H1 (cell line): ENCODE data around the gene CHPF2. TPM values are rescaled to one million over a fixed set of nuclear protein-coding genes. Genes with fewer than 3 reads are reported as not detected.

Source experiments
- CTCF ChIA-PET: fragments of 300-600 bp; sonication (Branson Sonifier 250); formaldehyde crosslinking; loops from one replicate; lab custom pipeline; 2021; ENCODE audit not compliant: partially characterized antibody; lab: Charles Lee
- POLR2A ChIA-PET: fragments of 300-600 bp; sonication (Branson Sonifier 250); formaldehyde crosslinking; loops from one replicate; lab custom pipeline; 2021; ENCODE audit warnings: inconsistent platforms; ENCODE audit not compliant: partially characterized antibody; lab: Charles Lee
- DNase-seq, 2 experiments: peaks; one replicate each; pipeline versions ENCODE4 v3.0.0 to v3.0.0-alpha.2; 2010 to 2022; ENCODE audit warnings: low spot score in 2 of 2, low read depth in 1 of 2, mixed read lengths in 1 of 2
- FAIRE-seq: peaks from 2 replicates; lab custom pipeline; 2011; peaks lifted over from hg19 to GRCh38; lab: Jason Lieb, UNC
- H2AFZ ChIP-seq: 2 replicates; pipeline ENCODE4 v1.8.1; 2012; ENCODE audit warnings: low read length, inconsistent platforms
- H2AK5ac ChIP-seq: 2 replicates; pipeline ENCODE4 v1.6.1; 2013; ENCODE audit warnings: low read depth, low read length
- H2BK120ac ChIP-seq: replicated peaks from 2 replicates; pipeline ENCODE3; 2013; ENCODE audit warnings: low read depth, low read length, inconsistent platforms
- H2BK12ac ChIP-seq: 2 replicates; pipeline ENCODE4 v1.6.1; 2013; ENCODE audit warnings: low read depth, low read length
- H2BK15ac ChIP-seq: 2 replicates; pipeline ENCODE4 v1.6.1; 2013; ENCODE audit warnings: low read length
- H2BK20ac ChIP-seq: 2 replicates; pipeline ENCODE4 v1.6.1; 2013; ENCODE audit warnings: low read length
- H2BK5ac ChIP-seq: 2 replicates; pipeline ENCODE4 v1.6.1; 2013; ENCODE audit warnings: low read depth, low read length
- H3K14ac ChIP-seq: 2 replicates; pipeline ENCODE4 v1.6.1; 2013; ENCODE audit warnings: inconsistent platforms; ENCODE audit not compliant: insufficient read length
- H3K18ac ChIP-seq: 2 replicates; pipeline ENCODE4 v1.6.1; 2013; ENCODE audit warnings: low read length; ENCODE audit errors: extremely low read depth
- H3K23ac ChIP-seq: 2 replicates; pipeline ENCODE4 v1.6.1; 2013; ENCODE audit warnings: inconsistent platforms; ENCODE audit not compliant: insufficient read length
- H3K23me2 ChIP-seq: 2 replicates; pipeline ENCODE4 v1.6.1; 2013; ENCODE audit warnings: low read depth, low read length
- H3K27ac ChIP-seq: 2 replicates; pipeline ENCODE4 v1.6.1; 2011; ENCODE audit warnings: low read depth, low read length, inconsistent platforms
- H3K27me3 ChIP-seq, 4 experiments: replicated peaks in 1 of 4; 1 replicate in 1 of 4; 2 replicates in 3 of 4; pipeline versions ENCODE4 v1.6.1 to v1.8.1; 2011 to 2013; ENCODE audit warnings: low read length in 3 of 4, mild to moderate bottlenecking in 3 of 4, inconsistent platforms in 2 of 4, mixed read lengths in 2 of 4, moderate library complexity in 1 of 4; ENCODE audit not compliant: control insufficient read depth in 3 of 4, insufficient read depth in 3 of 4; ENCODE audit errors: extremely low read depth in 1 of 4
- H3K36me3 ChIP-seq, 4 experiments: 2 replicates each; pipeline versions ENCODE4 v1.6.1 to v1.8.1; 2011 to 2013; ENCODE audit warnings: mild to moderate bottlenecking in 4 of 4, low read length in 3 of 4, moderate library complexity in 2 of 4, control low read depth in 1 of 4, inconsistent platforms in 1 of 4; ENCODE audit not compliant: insufficient read depth in 4 of 4, control insufficient read depth in 2 of 4
- H3K4ac ChIP-seq: replicated peaks from 2 replicates; pipeline ENCODE3; 2013; ENCODE audit warnings: low read length, low read depth, mixed read lengths, inconsistent platforms; ENCODE audit not compliant: insufficient read length
- H3K4me1 ChIP-seq, 4 experiments: replicated peaks in 1 of 4; 1 replicate in 1 of 4; 2 replicates in 3 of 4; pipeline versions ENCODE4 v1.6.1 to v1.8.1; 2011 to 2013; ENCODE audit warnings: low read length in 3 of 4, inconsistent platforms in 2 of 4, mixed read lengths in 1 of 4; ENCODE audit not compliant: insufficient read depth in 4 of 4, control insufficient read depth in 3 of 4
- H3K4me2 ChIP-seq, 2 experiments: 2 replicates each; pipeline versions ENCODE4 v1.6.1 to v1.8.1; 2011 to 2013; ENCODE audit warnings: low read depth in 2 of 2, low read length in 2 of 2, control low read depth in 1 of 2, inconsistent platforms in 1 of 2, mild to moderate bottlenecking in 1 of 2; ENCODE audit not compliant: insufficient read depth in 1 of 2
- H3K4me3 ChIP-seq, 4 experiments: fragments of 200-600, 300-600 bp in 1 of 4; sonication (generic), shearing (Covaris generic), sonication (Bioruptor Twin) in 1 of 4; 2 replicates each; pipeline versions ENCODE4 v1.5.1 to v1.8.1; 2011 to 2016; ENCODE audit warnings: low read length in 4 of 4, low read depth in 3 of 4, control low read depth in 2 of 4, inconsistent platforms in 2 of 4, mild to moderate bottlenecking in 2 of 4, mixed read lengths in 1 of 4, moderate library complexity in 1 of 4; ENCODE audit not compliant: insufficient read depth in 2 of 4; ENCODE audit errors: extremely low read depth in 1 of 4
- H3K56ac ChIP-seq: replicated peaks from 2 replicates; pipeline ENCODE3; 2013; ENCODE audit warnings: low read depth, mild to moderate bottlenecking, mixed read lengths, low read length, inconsistent platforms; ENCODE audit not compliant: insufficient read length
- H3K79me1 ChIP-seq: 2 replicates; pipeline ENCODE4 v1.6.1; 2013; ENCODE audit warnings: low read depth, low read length, control low read depth
- H3K79me2 ChIP-seq, 2 experiments: 2 replicates each; pipeline versions ENCODE4 v1.6.1 to v1.8.1; 2012 to 2013; ENCODE audit warnings: low read length in 2 of 2, mild to moderate bottlenecking in 2 of 2, inconsistent platforms in 1 of 2; ENCODE audit not compliant: insufficient read depth in 2 of 2, control insufficient read depth in 1 of 2
- H3K9ac ChIP-seq, 4 experiments: replicated peaks in 1 of 4; 1 replicate in 1 of 4; 2 replicates in 3 of 4; pipeline versions ENCODE4 v1.6.1 to v1.8.1; 2011 to 2013; ENCODE audit warnings: low read depth in 3 of 4, low read length in 3 of 4, control low read depth in 2 of 4, mild to moderate bottlenecking in 2 of 4, moderate library complexity in 2 of 4, inconsistent platforms in 1 of 4; ENCODE audit errors: extremely low read depth in 1 of 4
- H3K9me3 ChIP-seq, 2 experiments: 2 replicates each; pipeline versions ENCODE4 v1.6.1 to v1.8.1; 2012 to 2013; ENCODE audit warnings: mild to moderate bottlenecking in 2 of 2, moderate library complexity in 2 of 2, control low read depth in 1 of 2, inconsistent platforms in 1 of 2, low read depth in 1 of 2, low read length in 1 of 2, mixed read lengths in 1 of 2; ENCODE audit not compliant: insufficient read depth in 2 of 2
- H4K20me1 ChIP-seq, 2 experiments: replicated peaks in 1 of 2; 2 replicates each; pipeline versions ENCODE3 to v1.8.1; 2011 to 2013; ENCODE audit warnings: inconsistent platforms in 2 of 2, low read length in 2 of 2, mild to moderate bottlenecking in 1 of 2; ENCODE audit not compliant: insufficient read depth in 2 of 2, control insufficient read depth in 1 of 2
- H4K5ac ChIP-seq: 2 replicates; pipeline ENCODE4 v1.6.1; 2013; ENCODE audit warnings: low read length, low read depth, mixed read lengths, inconsistent platforms; ENCODE audit not compliant: insufficient read length
- H4K8ac ChIP-seq: 2 replicates; pipeline ENCODE4 v1.8.0; 2013; ENCODE audit warnings: mild to moderate bottlenecking, moderate library complexity, low read length, inconsistent platforms; ENCODE audit not compliant: insufficient read depth; ENCODE audit errors: extremely low read depth
- H4K91ac ChIP-seq: replicated peaks from 2 replicates; pipeline ENCODE3; 2013; ENCODE audit warnings: low read length, mixed read lengths, inconsistent platforms; ENCODE audit not compliant: insufficient read length
- BRCA1 ChIP-seq: IDR thresholded peaks from 2 replicates; pipeline ENCODE4 v1.6.1; 2012; ENCODE audit warnings: low read depth, low read length, improper control_type of control experiment
- CTBP2 ChIP-seq: IDR thresholded peaks from 2 replicates; pipeline ENCODE4 v1.7.0; 2011; ENCODE audit warnings: borderline replicate concordance, mild to moderate bottlenecking, moderate library complexity, mixed read lengths, low read length; ENCODE audit not compliant: insufficient read depth, insufficient read length
- EZH2 ChIP-seq: fragments of 200-600 bp; sonication (generic); IDR thresholded peaks from 2 replicates; pipeline ENCODE4 v1.7.1; 2012; ENCODE audit warnings: low read depth, mild to moderate bottlenecking, moderate library complexity, low read length, inconsistent platforms; ENCODE audit not compliant: severe bottlenecking
- KDM4A ChIP-seq: IDR thresholded peaks from one replicate; pipeline ENCODE4 v1.7.1; 2012; ENCODE audit warnings: low read depth, mild to moderate bottlenecking, moderate library complexity, low read length, inconsistent platforms; ENCODE audit not compliant: severe bottlenecking
- KDM5A ChIP-seq: fragments of 200-600 bp; IDR thresholded peaks from 2 replicates; pipeline ENCODE4 v1.7.1; 2012; ENCODE audit warnings: mild to moderate bottlenecking, low read length, inconsistent platforms, mixed read lengths
- NANOG ChIP-seq: IDR thresholded peaks from 2 replicates; pipeline ENCODE4 v1.6.1; 2011; ENCODE audit warnings: low read length, low read depth, mild to moderate bottlenecking, inconsistent platforms; ENCODE audit not compliant: insufficient read depth, poor library complexity, severe bottlenecking
- RBBP5 ChIP-seq: IDR thresholded peaks from 2 replicates; pipeline ENCODE4 v1.7.1; 2012; ENCODE audit warnings: low read depth, mild to moderate bottlenecking, inconsistent platforms, low read length, moderate library complexity, borderline replicate concordance
- SAP30 ChIP-seq: fragments of 300-600 bp; sonication (generic); IDR thresholded peaks from 2 replicates; pipeline ENCODE4 v1.7.1; 2012; ENCODE audit warnings: low read length, moderate library complexity, mild to moderate bottlenecking, inconsistent platforms; ENCODE audit not compliant: insufficient read depth, insufficient replicate concordance
- SIN3A ChIP-seq, 2 experiments: IDR thresholded peaks in 1 of 2; conservative IDR thresholded peaks in 1 of 2; 2 replicates each; pipeline ENCODE4 v1.6.1; 2011 to 2012; ENCODE audit warnings: low read length in 2 of 2, improper control_type of control experiment in 1 of 2, low read depth in 1 of 2, mild to moderate bottlenecking in 1 of 2
- SUZ12 ChIP-seq: fragments of 200-600 bp; sonication (generic); IDR thresholded peaks from 2 replicates; pipeline ENCODE4 v1.6.1; 2012; ENCODE audit warnings: mild to moderate bottlenecking, inconsistent platforms, low read length, moderate library complexity, mixed read lengths
- WGBS, 2 experiments: shearing (Covaris generic) in 1 of 2; methylation state at CpG; one replicate each; pipeline versions ENCODE4 v1.1.6 to v1.1.7; 2013 to 2015; ENCODE audit warnings: low lambda C conversion rate in 2 of 2, mixed read lengths in 2 of 2, inconsistent platforms in 1 of 2, low coverage in 1 of 2, missing lambda C conversion rate in 1 of 2; ENCODE audit not compliant: insufficient replicate concordance in 2 of 2, insufficient coverage in 1 of 2, insufficient read length in 1 of 2; ENCODE audit errors: extremely low coverage in 1 of 2, missing lambda C conversion rate in 1 of 2; 5-methylcytosine and 5-hydroxymethylcytosine counted together
- polyA plus RNA-seq, 7 experiments: library from polyadenylated mRNA; depleted of rRNA in 3 of 7; stranded (reverse) in 5 of 7; unstranded in 2 of 7; fragments of >200 nt in 5 of 7; fragments of 200-250 nt in 2 of 7; gene quantifications; 1 replicate in 5 of 7; 2 replicates in 1 of 7; 4 replicates in 1 of 7; pipeline versions ENCODE4 v1.2.1 to v1.2.3, GENCODE V29; 2011 to 2013; ENCODE audit warnings: missing spikeins in 2 of 7, mixed read lengths in 2 of 7
- total RNA-seq: library from RNA; stranded (reverse); fragmentation: NEBNext Ultra II Directional; extraction: Animal tissue kit (Norgen Biotek cat#: 25700); gene quantifications from 2 replicates; pipeline ENCODE4 v1.2.1, GENCODE V29; 2021

CHPF2 gene
- total and polyA plus RNA-seq, 2 of the 8 experiments (the other 6 are each of a cell fraction or from before 2014, with no cell fraction given) = 14.4 to 20.6 TPM

- H2BK15ac ChIP-seq = no peak overlapping the region; the same call in 1 of the 2 replicates
- no peaks in the 10 kb centered on the region for H3K9me3 ChIP-seq
- H2AK5ac ChIP-seq = no peak overlapping the region
- H2BK20ac ChIP-seq = no peak overlapping the region
- H2AFZ ChIP-seq = no peak overlapping the region
- H3K4me3 ChIP-seq = peak overlapping the region; percentile 21 to 64 (median 40)
- H3K4ac ChIP-seq = no peak overlapping the region
- H3K36me3 ChIP-seq = no peaks in the 10 kb centered on the region
- no peak overlapping the region for H3K23ac ChIP-seq
- H3K79me2 ChIP-seq = no peaks in the 10 kb centered on the region
- 8% methylated on average over 44 of the region's 45 CpGs; no CpG with 5 or more reads in 1 of the 2 experiments for WGBS, 2 experiments
- no peak overlapping the region for H3K9ac ChIP-seq
- peaks cover 34% of the 10 kb centered on the region for H3K23me2 ChIP-seq
- H4K8ac ChIP-seq = peak overlapping the region; percentile 47; the same call in 1 of the 2 replicates
- peak overlapping the region; percentile 67 to 96 for H3K4me2 ChIP-seq
- no peak overlapping the region for H2BK5ac ChIP-seq
- H2BK120ac ChIP-seq = no peak overlapping the region
- POLR2A ChIA-PET = interaction anchor here (0.7 to 1.2 kb wide), 2 partner anchors 9 to 15 kb away, joined by 3 read pairs; no protein-coding TSS in a partner anchor
- peaks cover 1 to 9% of the 10 kb centered on the region in 2 experiments for H4K20me1 ChIP-seq
- no peak overlapping the region for H3K14ac ChIP-seq
- no peaks in the 10 kb centered on the region for H3K79me1 ChIP-seq
- peak overlapping the region; percentile 75; the same call in 1 of the 2 replicates for H2BK12ac ChIP-seq
- no peak overlapping the region for H4K5ac ChIP-seq
- peak overlapping the region; percentile 60 for H3K18ac ChIP-seq
- H3K4me1 ChIP-seq = peaks cover 0 to 63% (median 43%) of the 10 kb centered on the region in 4 experiments; a peak in 6 of 7 replicates
- H4K91ac ChIP-seq = peak overlapping the region; percentile 91
- no peak overlapping the region for H3K27ac ChIP-seq
- CTCF ChIA-PET = no interaction called here
- no peak for FAIRE-seq
- DNase-seq = peak in 1 of 2 experiments; percentile 58
- no peak overlapping the region for H3K56ac ChIP-seq
- H3K27me3 ChIP-seq = peaks cover 20 to 72% (median 64%) of the 10 kb centered on the region in 4 experiments
- TF ChIP-seq CTBP2 (peak; percentile 81), BRCA1 (no peak), KDM5A (no peak), SAP30 (no peak), KDM4A (peak; percentile 34), NANOG (no peak), RBBP5 (peak; percentile 14; the same call in 1 of the 2 replicates), EZH2 (peak; percentile 47), SUZ12 (peak; percentile 62; the same call in 1 of the 2 replicates), SIN3A (conservative IDR thresholded peaks at IDR 0.05 in 1 of 2, IDR thresholded peaks at IDR 0.05 in 1 of 2; ENCODE audit: low read depth in 1 of 2, low read length in 2 of 2) (no peak)
These were observed 16.9 kb downstream of the CHPF2 start for GRCh38 chr7:151249034-151249731.
